Measurements from ENCODE around the gene KLHL29.

KLHL29 gene

DNA sequence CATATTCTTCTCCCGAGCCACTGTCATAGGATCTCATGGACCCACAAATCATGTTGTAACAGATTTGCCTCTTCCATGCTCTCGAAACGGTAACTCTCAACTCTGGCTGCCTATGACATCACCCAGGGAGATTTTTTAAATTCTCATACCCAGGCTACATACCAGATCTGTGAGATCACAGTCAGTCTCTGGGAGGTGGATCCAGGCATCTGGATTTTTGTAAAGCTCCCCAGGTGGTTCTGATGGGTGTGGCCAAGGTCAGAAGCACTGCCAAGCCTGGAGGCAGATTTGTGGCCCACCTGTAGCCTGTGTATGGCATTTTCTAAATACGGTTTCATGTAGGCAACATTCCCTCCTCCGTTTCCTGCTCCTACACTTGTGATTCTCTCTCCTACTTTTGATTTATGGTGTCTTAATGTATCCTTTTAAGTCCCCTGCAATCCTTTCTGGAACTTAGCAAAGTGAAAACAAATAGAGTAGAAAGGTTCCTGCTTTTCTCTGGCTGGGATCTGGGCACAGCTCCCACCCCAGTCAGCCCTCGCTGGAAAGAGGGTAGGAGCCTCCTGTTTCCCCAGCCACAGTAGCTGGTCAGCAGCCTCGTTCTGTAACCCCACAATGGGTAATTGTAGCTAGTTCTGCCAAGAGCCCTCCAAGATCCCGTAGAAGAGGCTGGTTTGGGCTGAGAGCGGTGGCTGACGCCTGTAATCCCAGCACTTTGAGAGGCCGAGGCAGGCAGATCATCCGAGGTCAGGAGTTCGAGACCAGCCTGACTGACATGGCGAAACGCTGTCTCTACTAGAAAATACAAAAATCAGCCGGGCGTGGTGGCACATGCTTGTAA is 96.2 kb downstream of the KLHL29 start:
- no peak for DNase-seq

DNA sequence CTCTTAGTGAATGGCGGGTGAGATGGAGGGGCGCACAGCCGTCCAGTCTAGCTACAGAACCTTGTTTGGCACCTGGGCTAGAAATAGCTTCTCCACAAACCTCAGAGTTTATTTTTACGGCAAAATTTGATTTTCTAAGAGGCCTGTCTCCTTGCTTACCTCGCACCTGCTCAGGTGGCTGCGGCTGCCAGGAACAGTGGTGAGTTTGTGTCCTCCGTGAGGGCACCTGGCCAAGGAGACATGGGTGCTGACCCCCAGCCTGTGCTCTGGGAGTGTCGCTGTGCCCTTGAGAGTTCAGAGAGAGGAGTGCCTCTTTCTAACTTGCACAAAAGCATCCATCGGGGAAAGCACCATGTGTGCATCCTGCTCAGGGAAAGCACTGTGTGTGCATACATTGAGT is 97.2 kb downstream of the KLHL29 start:
- DNase-seq, result no peak

DNA sequence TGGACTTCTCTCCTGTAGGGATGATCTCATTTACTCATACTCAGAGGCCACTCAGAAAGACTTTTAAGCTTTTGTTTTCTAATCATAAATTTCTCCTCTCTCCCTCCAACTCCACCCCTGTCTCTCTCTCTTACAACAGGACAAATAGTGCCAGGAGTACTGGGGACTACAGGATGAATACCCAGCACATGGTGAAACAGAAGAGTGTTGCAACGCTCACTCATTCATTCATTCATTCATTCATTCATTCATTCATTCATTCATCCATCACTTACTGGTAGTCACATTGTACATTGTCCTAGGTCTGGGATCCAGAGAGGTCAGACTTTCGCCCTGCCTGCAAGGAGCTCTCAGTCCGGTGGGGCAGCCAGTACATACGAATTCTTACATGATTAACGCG is 97.6 kb downstream of the KLHL29 start:
- no peak for DNase-seq

DNA sequence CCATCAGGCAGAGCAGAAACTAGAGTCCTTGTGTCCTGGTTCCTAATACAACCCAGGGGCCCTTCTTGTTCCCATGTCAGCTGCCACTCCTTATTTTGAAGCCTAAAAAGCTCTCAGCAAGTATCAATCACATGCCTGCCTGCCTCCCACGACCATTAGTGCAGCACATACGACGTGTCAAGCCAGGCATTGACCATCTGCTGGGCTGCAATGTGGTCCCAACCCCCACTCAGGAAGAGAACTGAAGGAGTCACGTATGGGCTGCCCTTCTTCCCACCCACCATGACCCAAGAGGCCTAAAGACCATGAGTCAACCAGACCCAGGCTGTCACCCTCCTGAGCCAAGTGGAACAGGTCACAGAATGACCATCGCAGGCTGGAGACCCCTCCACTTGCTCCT is 98.8 kb downstream of the KLHL29 start:
- DNase-seq, result no peak

DNA sequence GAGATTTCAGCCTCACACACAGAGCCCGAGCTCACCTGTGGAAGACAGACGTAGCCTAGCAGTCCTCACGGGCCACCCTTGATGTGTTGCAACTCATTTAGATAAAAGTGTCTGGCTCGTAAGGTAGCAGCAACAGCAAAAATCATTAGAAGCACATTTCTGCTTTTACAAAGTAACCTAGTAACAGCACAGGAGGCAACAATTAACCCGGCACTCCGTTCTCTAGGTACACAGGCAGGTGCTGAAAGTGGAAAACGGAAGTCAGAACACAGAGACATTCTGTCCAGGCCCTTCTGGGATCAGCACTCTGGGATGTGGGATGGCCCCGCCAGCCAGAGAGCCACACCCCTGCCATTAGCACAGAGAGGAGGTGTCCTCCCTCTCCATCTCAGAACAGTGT is 99.3 kb downstream of the KLHL29 start:
- no peak for DNase-seq

DNA sequence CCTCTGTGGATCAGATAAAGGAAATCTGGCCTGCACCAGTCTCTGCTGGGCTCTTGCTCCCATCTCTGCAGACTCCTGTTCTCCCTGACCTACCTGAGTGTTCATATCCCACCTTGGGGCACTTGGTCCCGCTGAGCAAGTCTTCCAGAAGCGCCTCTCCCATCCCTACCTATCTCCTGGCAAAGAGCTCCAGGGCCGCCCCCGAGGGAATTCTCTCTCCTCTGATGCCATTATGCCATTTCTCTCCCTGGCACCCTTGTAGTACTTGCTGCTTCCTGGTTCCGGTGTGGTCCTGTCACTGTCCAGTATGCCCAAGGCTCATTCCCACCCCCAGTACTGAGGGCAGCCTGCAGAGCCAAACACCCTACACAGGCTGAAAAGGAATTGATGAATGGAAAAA is 99.8 kb downstream of the KLHL29 start:
- DNase-seq, result no peak

DNA sequence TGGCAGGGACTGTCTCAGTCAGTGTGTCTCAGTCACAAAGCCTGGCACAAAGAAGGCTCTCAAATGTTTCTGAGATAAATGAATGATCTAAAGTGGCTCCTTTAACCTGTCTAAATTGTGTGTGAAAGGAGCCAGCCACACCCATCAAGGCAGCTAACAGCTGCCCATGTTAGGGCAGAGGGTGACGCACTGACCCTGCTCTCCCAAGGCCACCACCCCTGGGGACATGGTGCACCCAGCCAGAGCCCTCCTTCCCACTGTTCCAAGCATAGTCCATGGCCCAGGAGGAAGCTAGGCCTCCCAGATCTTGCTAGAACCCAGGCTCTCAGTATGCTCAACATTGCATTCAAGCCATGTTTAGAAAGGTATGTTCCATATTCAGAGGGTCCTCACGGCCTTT is 100.3 kb downstream of the KLHL29 start:
- no peak for DNase-seq

DNA sequence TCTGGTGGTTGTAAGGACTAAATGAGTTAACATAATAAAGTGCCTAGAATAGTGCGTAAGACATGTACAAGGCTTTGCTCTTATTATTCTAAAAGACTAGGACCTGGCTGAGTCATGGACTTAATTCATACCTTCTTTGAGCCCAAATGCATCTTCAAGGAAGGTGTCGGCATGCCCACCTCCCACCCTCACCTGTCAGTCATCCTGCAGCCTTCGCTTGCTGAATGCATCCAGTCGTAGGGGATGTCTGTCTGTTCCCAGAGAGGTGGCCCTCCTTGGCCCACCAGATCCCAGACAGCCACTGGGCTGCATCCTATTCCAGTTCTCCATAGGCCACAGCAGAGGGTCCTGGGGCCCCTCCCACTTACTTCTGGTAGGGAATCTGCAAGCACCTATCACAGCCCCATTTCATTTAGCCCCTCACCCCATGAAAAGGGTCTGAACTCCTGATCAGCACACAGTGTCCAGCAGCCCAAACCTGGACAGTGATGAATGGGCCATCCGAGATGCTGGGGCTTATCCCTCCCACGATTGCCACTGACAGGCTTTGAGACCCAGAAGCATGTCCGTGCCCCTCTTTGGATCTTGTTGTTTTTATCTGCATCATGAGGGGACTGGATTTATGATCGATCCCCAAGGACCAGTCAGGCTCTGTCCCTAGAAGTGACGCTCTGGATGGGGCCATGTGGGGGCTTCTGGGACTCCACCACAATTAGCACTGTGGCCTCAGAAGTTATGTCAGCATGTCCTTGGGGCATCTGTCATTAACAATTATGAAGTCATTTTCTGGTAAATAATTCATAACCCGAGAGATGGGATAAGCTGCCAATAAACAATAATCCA is 101.1 kb downstream of the KLHL29 start:
- DNase-seq, result no peak

DNA sequence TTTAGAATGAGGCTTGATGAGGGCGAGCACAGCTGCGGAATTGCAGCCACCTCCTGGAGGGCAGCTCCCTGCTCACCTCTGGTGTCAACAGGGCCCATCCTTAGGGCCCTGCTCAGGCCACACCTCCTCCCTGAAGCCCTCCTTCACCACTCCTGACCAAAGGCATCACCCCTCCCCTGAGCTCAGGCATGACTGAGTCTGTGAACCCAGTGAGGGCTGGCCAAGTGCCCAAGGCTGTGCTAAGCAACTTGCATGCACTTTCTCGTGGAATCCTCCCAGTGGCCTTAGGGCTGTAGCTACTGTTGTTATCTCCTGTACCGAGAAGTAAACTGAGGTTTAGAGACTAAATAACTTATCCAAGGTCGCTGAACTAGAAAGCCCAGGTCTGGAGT is 101.7 kb downstream of the KLHL29 start:
- no peak for DNase-seq

DNA sequence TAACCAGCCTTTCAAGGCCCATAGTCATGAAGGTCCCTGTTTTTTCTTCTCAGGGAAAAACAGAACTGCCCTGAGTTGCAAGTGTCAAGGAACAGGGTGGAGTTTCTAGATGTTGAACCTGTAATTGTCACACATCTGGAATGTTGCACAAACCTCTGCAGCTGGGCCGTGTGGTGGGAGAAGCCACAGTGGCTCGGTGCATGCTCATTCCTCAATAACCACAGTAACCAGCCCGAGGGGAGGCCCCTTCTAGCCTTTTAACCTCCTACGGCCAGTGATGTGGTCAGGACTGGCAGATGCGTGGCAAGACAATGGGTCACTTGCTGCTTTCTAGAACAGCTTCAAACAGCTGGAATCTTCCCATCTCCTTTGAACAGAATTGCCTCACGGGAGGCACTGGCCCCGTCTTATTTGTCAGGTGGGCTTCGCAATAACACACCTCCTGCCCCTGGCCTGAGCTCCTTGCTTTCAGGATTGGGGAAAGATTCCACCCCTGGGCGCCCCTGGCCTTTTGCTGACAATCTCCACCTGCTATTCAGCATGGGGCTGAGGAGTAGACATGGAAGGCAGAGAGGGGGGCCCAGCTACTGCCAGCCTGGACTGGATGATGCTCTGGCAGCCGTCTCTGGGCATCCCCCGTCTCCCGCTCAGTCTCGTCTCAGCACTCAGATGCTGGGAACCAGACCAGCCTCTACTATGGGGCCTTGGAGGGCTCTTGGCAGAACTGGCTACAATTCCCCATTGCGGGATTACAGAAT is 102.9 kb downstream of the KLHL29 start:
- no peak for DNase-seq

DNA sequence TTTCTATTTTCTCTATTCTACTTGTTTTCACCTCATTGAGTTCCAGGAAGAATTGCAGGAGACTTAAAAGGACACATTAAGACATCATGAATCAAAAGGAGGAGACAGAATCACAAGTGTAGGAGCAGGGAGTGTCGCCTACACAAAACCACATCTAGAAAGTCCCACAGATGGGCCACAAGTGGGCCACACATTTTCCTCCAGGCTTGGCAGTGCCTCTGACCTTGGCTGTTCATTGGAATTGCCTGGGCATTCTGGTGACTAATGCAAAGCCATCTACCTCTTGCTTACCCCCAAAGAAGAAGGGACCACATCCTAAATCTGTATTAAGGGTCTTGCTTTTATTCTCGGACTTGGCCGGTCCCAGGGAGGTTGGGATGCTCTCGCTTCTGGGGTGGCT is 103.6 kb downstream of the KLHL29 start:
- DNase-seq, result no peak

DNA sequence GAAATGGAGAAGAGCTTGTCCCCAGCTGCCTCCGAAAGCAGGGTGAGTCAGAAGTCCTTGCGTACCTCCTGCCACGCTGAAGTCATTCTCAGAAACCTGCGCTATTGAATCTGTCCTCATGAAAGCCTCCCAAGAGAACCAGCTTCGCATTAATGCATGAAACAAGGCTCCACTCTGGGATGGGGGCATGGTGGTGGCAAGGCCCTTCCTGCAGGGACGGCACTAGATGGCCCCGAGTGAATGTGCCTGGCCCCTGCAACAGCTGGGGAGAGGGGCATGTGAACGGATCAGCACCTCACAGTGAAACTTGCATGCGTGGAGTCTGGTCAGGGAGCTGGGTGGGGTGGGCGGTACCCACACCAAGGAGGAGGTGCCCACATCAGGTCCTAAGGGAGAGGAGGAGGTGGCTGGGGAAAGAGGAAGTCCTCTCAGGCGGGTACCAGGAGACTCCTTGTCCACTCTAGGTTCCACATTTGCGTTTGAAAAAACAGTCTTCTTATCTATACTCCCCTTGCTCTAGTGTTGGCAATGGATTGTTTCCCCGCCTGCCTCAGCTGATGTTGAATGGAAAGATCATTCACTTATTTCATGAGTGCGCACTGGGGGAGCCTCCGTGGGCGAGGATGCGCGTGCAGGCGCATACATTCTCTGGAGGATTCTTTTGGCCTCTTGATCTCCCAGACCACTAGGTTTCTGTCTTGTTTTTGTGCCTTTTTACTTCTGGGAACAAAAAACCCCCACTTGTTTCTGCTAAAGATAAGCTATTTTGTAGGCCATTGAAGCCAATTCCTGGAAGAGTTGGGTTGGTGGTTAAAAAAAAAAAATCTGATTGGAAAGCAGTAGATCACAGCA is 104.7 kb downstream of the KLHL29 start:
- no peak for DNase-seq

DNA sequence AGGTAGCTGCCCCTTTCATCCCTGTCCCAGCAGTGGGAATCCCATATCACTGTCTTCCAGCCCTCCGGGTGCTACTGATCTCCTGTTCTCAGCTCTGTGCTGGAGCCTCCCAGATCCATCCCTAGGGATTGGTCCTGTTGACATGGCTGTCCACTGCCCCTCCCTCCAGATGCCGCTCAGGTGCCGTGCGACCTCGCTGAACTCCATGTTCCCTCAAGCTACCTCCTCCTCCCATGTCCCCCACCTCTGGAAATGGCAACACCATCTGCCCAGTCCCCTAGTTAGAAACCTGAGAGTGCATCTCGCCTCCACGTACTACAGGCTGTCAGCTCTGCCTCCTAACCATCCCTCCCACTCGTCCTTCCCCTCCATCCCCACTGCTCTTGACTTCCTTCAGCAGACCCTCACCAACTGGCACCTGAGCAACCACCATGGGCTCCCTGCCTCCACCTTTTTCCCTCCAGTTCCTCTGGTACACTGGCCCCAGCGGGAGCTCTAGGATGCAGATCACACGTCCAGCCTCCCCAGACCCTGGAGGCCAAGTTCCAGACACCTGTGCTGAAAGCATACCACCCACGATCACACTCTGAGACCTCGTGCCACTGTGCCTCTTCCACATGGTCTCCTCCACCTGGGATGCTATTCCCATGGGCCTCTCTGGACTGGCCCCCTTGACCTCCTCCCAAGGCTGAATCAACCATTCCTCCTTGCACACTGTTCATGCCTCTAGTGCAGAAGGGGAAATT is 106.8 kb downstream of the KLHL29 start:
- DNase-seq, result no peak

DNA sequence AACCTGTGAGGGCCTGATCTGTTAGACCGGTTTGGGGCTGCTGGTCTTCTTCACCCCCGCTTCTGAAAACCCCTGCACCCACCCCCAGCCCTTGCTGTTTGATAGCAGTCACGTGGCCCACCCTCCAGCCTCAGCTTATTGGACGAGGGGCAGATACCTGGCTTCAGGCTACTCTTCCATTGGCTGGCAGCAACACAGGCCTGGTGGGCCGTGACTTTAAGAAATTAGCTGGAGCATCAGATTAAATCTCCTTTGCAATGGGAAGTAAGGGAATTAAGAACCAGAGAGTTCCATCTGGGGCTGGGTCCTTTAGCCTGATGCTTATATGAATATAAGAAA is 107.3 kb downstream of the KLHL29 start:
- no peak for DNase-seq

DNA sequence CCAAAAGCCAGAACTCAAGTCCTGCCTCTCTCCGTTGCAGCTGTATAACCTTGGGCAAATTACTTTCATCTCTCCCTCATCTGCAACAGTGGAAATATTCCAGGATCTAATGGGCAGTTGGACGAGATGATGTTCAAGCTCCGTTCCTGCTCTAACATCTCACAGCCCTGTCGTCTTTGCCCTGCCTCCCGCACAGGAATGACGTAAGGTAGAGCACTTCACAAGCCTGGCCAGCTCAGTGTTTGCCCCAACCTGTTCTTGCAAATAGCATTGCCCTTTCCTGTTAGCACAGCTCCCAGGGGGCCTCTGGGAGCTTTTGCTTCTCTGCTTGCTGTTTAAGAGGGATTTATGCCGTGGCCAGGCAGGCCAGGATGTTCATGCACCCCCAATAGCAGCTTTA is 107.9 kb downstream of the KLHL29 start:
- no peak for DNase-seq

DNA sequence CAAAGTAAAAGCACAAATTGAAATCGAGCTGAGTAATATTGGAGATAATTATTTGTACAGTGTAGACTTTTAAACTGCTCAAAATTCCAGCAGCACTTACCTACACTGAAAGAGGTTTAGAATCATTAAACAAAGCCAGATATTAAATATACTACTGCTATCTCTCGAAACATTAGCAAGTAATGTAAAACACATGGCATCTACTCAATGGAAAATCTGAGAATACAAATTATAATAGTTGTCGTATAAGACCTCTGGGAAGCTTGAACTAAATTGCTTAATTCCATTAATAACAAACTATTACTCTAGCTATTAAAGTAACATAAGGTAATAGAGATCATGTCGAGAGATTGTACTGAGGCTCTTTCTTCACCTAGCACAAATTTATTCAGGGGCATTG is 108.9 kb downstream of the KLHL29 start:
- DNase-seq, result no peak

DNA sequence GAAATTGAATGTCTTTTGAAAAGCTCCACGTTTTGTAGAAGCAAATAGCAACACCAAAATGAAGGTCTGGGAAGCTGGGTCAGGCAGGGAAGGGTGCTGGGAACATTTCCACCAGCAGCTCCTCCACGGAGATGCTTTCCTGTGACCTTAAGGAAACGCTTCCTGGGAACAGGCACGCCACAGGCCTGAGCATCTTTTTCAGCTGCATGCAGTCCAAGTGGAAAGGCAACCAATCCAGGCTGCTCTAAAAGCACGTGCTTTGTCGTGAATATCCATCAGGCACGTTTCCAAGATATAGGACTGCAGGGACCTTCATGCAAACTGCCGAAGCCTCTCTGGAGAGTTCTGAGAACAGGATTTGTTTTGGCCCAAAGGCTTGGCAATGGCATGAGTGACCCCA is 109.3 kb downstream of the KLHL29 start:
- no peak for DNase-seq

DNA sequence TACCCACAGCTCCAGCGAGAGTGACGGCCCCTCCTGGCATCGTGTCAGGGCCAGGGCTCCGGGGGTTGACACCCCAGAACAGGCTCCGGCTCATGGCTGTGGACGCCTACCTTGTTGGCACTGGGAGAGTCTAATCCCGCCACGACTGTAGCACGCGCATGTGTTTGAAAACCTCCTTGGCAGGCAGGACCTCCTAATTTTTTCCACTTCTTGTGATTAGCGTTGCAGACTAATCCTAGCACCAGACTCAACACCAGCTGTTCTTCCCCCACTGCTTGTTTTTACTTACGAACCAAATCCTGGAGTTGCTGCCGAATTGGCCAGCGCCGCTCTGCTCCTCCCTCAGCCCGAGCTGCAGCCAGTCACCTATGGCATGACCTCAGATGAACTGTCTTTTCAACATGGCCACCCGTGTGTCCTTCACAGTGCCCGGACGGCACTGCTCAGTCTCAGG is 110.7 kb downstream of the KLHL29 start:
- no peak for DNase-seq

DNA sequence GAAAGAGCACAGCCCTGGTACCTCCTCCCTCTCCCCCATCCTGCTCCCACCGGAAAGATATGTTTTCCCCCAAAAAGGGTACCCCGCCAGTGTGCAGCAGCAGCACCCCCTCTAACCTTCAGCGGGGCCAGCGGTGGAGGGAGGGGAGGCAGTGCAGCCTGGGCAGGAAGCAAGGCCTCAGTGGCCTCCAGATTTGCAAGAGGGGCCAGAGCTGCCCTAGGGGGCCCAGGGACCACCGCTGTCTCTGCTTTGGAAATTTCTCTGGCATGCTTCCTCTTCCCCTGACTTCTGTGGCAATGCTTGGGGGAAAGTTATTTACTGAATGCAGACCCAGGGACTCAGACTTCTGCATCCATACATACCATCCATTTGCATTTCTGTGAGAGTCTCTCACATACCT is 111.5 kb downstream of the KLHL29 start:
- no peak for DNase-seq

DNA sequence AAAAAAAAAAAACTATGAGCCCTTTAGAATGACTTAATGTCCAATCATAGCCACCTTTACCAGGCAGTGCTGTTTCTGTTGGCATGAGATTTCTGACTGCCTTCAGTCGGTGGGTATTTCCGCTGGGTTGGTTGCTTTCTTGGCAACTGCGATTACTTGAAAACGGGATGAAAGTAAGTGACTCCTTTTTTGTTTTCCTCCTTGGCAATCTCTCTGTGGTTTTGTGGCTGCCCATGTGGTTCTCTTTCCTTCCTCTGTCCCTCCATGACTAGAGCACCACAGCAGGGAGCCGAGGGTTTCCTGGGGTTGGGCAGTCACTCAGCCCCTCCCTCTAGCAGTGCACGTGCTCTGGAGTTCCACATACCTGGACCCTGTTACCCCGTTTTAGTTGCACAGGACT is 112.1 kb downstream of the KLHL29 start:
- DNase-seq, result no peak

DNA sequence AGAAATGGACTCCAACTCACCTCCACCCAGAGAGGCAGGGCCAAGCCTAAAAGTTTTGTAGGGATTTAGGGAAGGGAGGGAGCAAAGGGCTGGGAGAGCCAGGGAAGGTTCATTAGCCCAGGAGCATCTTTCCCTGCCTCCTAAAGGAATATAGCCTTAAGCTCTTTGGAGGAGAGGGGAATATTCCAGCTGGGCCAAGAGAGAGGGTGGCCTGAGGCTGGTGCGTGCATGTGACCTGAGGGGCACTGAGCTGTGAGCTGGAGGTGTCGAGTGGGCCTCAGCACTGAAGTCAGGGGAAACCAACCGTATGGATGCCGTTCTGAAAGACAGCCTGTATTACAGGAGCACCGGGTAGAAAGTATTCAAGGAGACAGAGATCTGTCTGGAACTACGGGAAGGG is 112.6 kb downstream of the KLHL29 start:
- DNase-seq, result no peak

DNA sequence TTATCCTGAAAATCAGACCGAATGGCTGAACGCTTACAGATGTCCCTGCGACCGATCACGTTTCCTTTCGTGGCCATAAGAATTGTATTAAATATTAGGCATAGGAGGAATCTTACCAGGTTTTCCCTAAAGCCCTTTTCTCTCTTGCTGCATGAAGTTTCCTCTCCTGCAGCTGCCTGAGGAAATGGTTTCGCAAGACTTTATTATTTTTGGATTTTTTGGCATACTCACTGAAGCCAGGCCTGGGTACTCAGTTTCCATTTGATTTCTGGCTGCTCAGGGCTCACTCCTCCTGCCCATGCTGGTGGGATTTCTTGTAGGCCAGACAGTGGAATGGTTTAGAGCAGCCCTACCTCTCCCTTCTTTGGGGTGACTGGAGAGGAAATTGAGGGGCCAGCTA is 114.0 kb downstream of the KLHL29 start:
- DNase-seq, result no peak

Measured in activated T-cell treated with anti-CD3 and anti-CD28 coated beads, Interleukin-2, amount 50 U/mL, for 1 hour (primary cell).